Naive thymus-derived CD4-positive, alpha-beta T cell (primary cell): Measurements from ENCODE around the gene GRAMD1B. TPM values are rescaled to one million over a fixed set of nuclear protein-coding genes. Genes with fewer than 3 reads are reported as not detected.

ENCODE experiments used
- ATAC-seq: fragments of 150-1000 bp; cut with Tn5 transposase; 2 replicates; pipeline ENCODE4 v1.10.0; 2021; ENCODE audit warnings: mild to moderate bottlenecking, moderate library complexity
- CTCF ChIA-PET: fragments of 350-600 bp; sonication (Branson Sonifier 250); formaldehyde crosslinking; loops from one replicate; lab custom pipeline; 2021; ENCODE audit warnings: antibody characterized with exemption; lab: Charles Lee
- POLR2A ChIA-PET: fragments of 350-600 bp; sonication (Branson Sonifier 250); formaldehyde crosslinking; loops from one replicate; lab custom pipeline; 2021; ENCODE audit warnings: antibody characterized with exemption, inconsistent platforms; lab: Charles Lee
- DNase-seq, 9 donors: peaks; one replicate each; pipeline versions ENCODE4 v3.0.0 to v3.0.0-alpha.2; 2020 to 2022; ENCODE audit warnings: mixed read lengths in 1 of 9
- H3K27ac ChIP-seq: one replicate; pipeline ENCODE4 v1.7.0; 2013; ENCODE audit warnings: mild to moderate bottlenecking, low read depth, low read length, moderate library complexity
- H3K27me3 ChIP-seq, 2 donors: one replicate each; pipeline ENCODE4 v1.7.0; 2013; ENCODE audit warnings: low read length in 2 of 2, mild to moderate bottlenecking in 2 of 2, moderate library complexity in 2 of 2; ENCODE audit not compliant: control insufficient read depth in 2 of 2, insufficient read depth in 2 of 2
- H3K36me3 ChIP-seq, 3 experiments: 1 replicate in 2 of 3; 2 replicates in 1 of 3; pipeline ENCODE4 v1.7.0; 2013; ENCODE audit warnings: low read length in 3 of 3, mild to moderate bottlenecking in 3 of 3, moderate library complexity in 1 of 3; ENCODE audit not compliant: insufficient read depth in 3 of 3, control insufficient read depth in 2 of 3
- H3K4me1 ChIP-seq, 2 donors: one replicate each; pipeline ENCODE4 v1.7.0; 2013; ENCODE audit warnings: low read length in 2 of 2, mild to moderate bottlenecking in 2 of 2, moderate library complexity in 1 of 2; ENCODE audit not compliant: control insufficient read depth in 2 of 2, insufficient read depth in 2 of 2
- H3K4me3 ChIP-seq: 2 replicates; pipeline ENCODE4 v1.7.0; 2013; ENCODE audit warnings: mild to moderate bottlenecking, low read length
- H3K9me3 ChIP-seq, 3 experiments: 1 replicate in 2 of 3; 2 replicates in 1 of 3; pipeline ENCODE4 v1.7.0; 2013; ENCODE audit warnings: low read length in 3 of 3; ENCODE audit not compliant: control insufficient read depth in 2 of 3
- H3K27ac Mint-ChIP-seq, 9 donors: one replicate each; pipeline ENCODE4 v1.8.0; 2020 to 2022; ENCODE audit warnings: mixed read lengths in 9 of 9, mild to moderate bottlenecking in 8 of 9, moderate library complexity in 5 of 9, inconsistent platforms in 2 of 9
- H3K27me3 Mint-ChIP-seq, 5 donors: one replicate each; pipeline ENCODE4 v1.8.0; 2021 to 2022; ENCODE audit warnings: mixed read lengths in 5 of 5, mild to moderate bottlenecking in 1 of 5
- H3K36me3 Mint-ChIP-seq, 5 donors: one replicate each; pipeline ENCODE4 v1.8.0; 2020 to 2022; ENCODE audit warnings: mixed read lengths in 5 of 5, mild to moderate bottlenecking in 3 of 5, inconsistent platforms in 1 of 5
- H3K4me1 Mint-ChIP-seq, 7 donors: one replicate each; pipeline ENCODE4 v1.8.0; 2020 to 2022; ENCODE audit warnings: mixed read lengths in 7 of 7, mild to moderate bottlenecking in 3 of 7, inconsistent platforms in 1 of 7
- H3K4me3 Mint-ChIP-seq, 10 donors: one replicate each; pipeline ENCODE4 v1.8.0; 2020 to 2022; ENCODE audit warnings: mild to moderate bottlenecking in 10 of 10, mixed read lengths in 10 of 10, moderate library complexity in 6 of 10, inconsistent platforms in 2 of 10
- H3K9me3 Mint-ChIP-seq, 11 donors: one replicate each; pipeline ENCODE4 v1.8.0; 2020 to 2022; ENCODE audit warnings: mixed read lengths in 11 of 11, mild to moderate bottlenecking in 4 of 11, inconsistent platforms in 1 of 11, moderate library complexity in 1 of 11
- intact Hi-C, 2 donors: fragments of 100-400 bp; cut with micrococcal nuclease; formaldehyde crosslinking; loops; one replicate each; pipeline ENCODE4 v1.15.1; 2023
- polyA plus RNA-seq, 2 donors: library from polyadenylated mRNA; unstranded; fragments of 300-500 nt; fragmentation: Illumina TruSeq; gene quantifications; one replicate each; pipeline ENCODE4 v1.2.3, GENCODE V29; 2021
- total RNA-seq, 6 experiments: library from RNA in 5 of 6; stranded (reverse) in 5 of 6; gene quantifications; 1 replicate in 5 of 6; 2 replicates in 1 of 6; pipeline ENCODE4 v1.2.3 and lab custom pipeline; 2021 to 2026

Gene GRAMD1B
- total and polyA plus RNA-seq, 7 experiments from 2014 or later = 1.7 to 88.9 (median 10.0) TPM

- DNase-seq (no peak), ATAC-seq (no peak)
- Mint-ChIP-seq H3K9me3 (no peaks in the 10 kb centered on the region), H3K36me3 (peaks cover 0 to 4% (median 0%) of the 10 kb centered on the region in 5 donors), H3K27me3 (no peaks in the 10 kb centered on the region), H3K4me3 (no peak overlapping the region), H3K27ac (peak overlapping the region in 1 of 9 donors; percentile 11), H3K4me1 (peaks cover 0 to 41% (median 3%) of the 10 kb centered on the region in 7 donors)
- POLR2A ChIA-PET = no interaction called here
- Histone ChIP-seq H3K4me1 (no peaks in the 10 kb centered on the region), H3K9me3 (no peaks in the 10 kb centered on the region), H3K4me3 (no peak overlapping the region), H3K27me3 (no peaks in the 10 kb centered on the region), H3K27ac (no peak overlapping the region), H3K36me3 (no peaks in the 10 kb centered on the region)
- CTCF ChIA-PET = no interaction called here
- intact Hi-C loops = no loop called here
Measured at GRCh38 chr11:123494195-123495050, 64.4 kb downstream of the GRAMD1B start.

- H3K36me3 ChIP-seq = no peaks in the 10 kb centered on the region
- H3K27me3 ChIP-seq = no peaks in the 10 kb centered on the region
- peaks cover 0 to 1% (median 0%) of the 10 kb centered on the region in 11 donors for H3K9me3 Mint-ChIP-seq
- POLR2A ChIA-PET = no interaction called here
- H3K27ac Mint-ChIP-seq = peak overlapping the region in 1 of 9 donors; percentile 72
- H3K36me3 Mint-ChIP-seq = peaks cover 0 to 11% (median 0%) of the 10 kb centered on the region in 5 donors
- DNase-seq = no peak
- peaks cover 0 to 60% (median 5%) of the 10 kb centered on the region in 7 donors for H3K4me1 Mint-ChIP-seq
- no peak overlapping the region for H3K27ac ChIP-seq
- intact Hi-C loops = no loop called here
- H3K27me3 Mint-ChIP-seq = no peaks in the 10 kb centered on the region
- H3K9me3 ChIP-seq = no peaks in the 10 kb centered on the region
- no peaks in the 10 kb centered on the region for H3K4me1 ChIP-seq
- ATAC-seq = peak; percentile 20
- H3K4me3 Mint-ChIP-seq = peak overlapping the region in 1 of 10 donors; percentile 44
- CTCF ChIA-PET = no interaction called here
- H3K4me3 ChIP-seq = no peak overlapping the region
Measured at GRCh38 chr11:123504401-123504800, 74.3 kb downstream of the GRAMD1B start.

GRCh38 chr11:123505546-123506299 is 75.7 kb downstream of the GRAMD1B start:
- no peaks in the 10 kb centered on the region for H3K4me1 ChIP-seq
- Mint-ChIP-seq H3K4me3 (peak overlapping the region in 1 of 10 donors; percentile 20), H3K4me1 (peaks cover 0 to 62% (median 5%) of the 10 kb centered on the region in 7 donors), H3K36me3 (peaks cover 0 to 11% (median 0%) of the 10 kb centered on the region in 5 donors), H3K9me3 (peaks cover 0 to 1% (median 0%) of the 10 kb centered on the region in 11 donors), H3K27me3 (no peaks in the 10 kb centered on the region), H3K27ac (peak overlapping the region in 1 of 9 donors; percentile 20)
- H3K4me3 ChIP-seq = no peak overlapping the region
- no peaks in the 10 kb centered on the region for H3K9me3 ChIP-seq
- ATAC-seq (no peak), DNase-seq (no peak)
- CTCF ChIA-PET = no interaction called here
- no peaks in the 10 kb centered on the region for H3K27me3 ChIP-seq
- intact Hi-C loops = no loop called here
- POLR2A ChIA-PET = no interaction called here
- no peaks in the 10 kb centered on the region for H3K36me3 ChIP-seq
- no peak overlapping the region for H3K27ac ChIP-seq

GRCh38 chr11:123507043-123507442 is 77.0 kb downstream of the GRAMD1B start:
- no peak overlapping the region for H3K4me3 Mint-ChIP-seq
- Histone ChIP-seq H3K4me1 (no peaks in the 10 kb centered on the region), H3K9me3 (no peaks in the 10 kb centered on the region), H3K36me3 (no peaks in the 10 kb centered on the region), H3K27ac (no peak overlapping the region), H3K27me3 (no peaks in the 10 kb centered on the region), H3K4me3 (no peak overlapping the region)
- peaks cover 0 to 3% (median 0%) of the 10 kb centered on the region in 5 donors for H3K27me3 Mint-ChIP-seq
- ChIA-PET CTCF (no interaction called here), POLR2A (no interaction called here)
- intact Hi-C loops = no loop called here
- DNase-seq (no peak), ATAC-seq (no peak)
- H3K9me3 Mint-ChIP-seq = peaks cover 0 to 1% (median 0%) of the 10 kb centered on the region in 11 donors
- H3K4me1 Mint-ChIP-seq = peaks cover 4 to 66% (median 10%) of the 10 kb centered on the region in 7 donors
- peak overlapping the region in 1 of 9 donors; percentile 3 for H3K27ac Mint-ChIP-seq
- H3K36me3 Mint-ChIP-seq = peaks cover 0 to 13% (median 0%) of the 10 kb centered on the region in 5 donors

- ChIA-PET CTCF (no interaction called here), POLR2A (no interaction called here)
- H3K27ac Mint-ChIP-seq = no peak overlapping the region
- H3K36me3 ChIP-seq = no peaks in the 10 kb centered on the region
- H3K4me1 Mint-ChIP-seq = peaks cover 4 to 58% (median 6%) of the 10 kb centered on the region in 7 donors
- H3K36me3 Mint-ChIP-seq = peaks cover 0 to 11% (median 0%) of the 10 kb centered on the region in 5 donors
- intact Hi-C loops = loop anchor here (2.0 kb wide), 3 partner anchors 45 to 197 kb away; no protein-coding TSS in a partner anchor
- H3K27me3 ChIP-seq = no peaks in the 10 kb centered on the region
- no peaks in the 10 kb centered on the region for H3K9me3 ChIP-seq
- no peak overlapping the region for H3K4me3 ChIP-seq
- no peak for DNase-seq
- H3K4me1 ChIP-seq = no peaks in the 10 kb centered on the region
- peaks cover 0 to 1% (median 0%) of the 10 kb centered on the region in 11 donors for H3K9me3 Mint-ChIP-seq
- H3K4me3 Mint-ChIP-seq = no peak overlapping the region
- peaks cover 0 to 3% (median 0%) of the 10 kb centered on the region in 5 donors for H3K27me3 Mint-ChIP-seq
- H3K27ac ChIP-seq = no peak overlapping the region
- no peak for ATAC-seq
Measured at GRCh38 chr11:123509737-123510578, 79.9 kb downstream of the GRAMD1B start.

GRCh38 chr11:123510579-123510905 is 80.5 kb downstream of the GRAMD1B start:
- Mint-ChIP-seq H3K4me3 (no peak overlapping the region), H3K4me1 (peaks cover 4 to 55% (median 6%) of the 10 kb centered on the region in 7 donors), H3K9me3 (peaks cover 0 to 1% (median 0%) of the 10 kb centered on the region in 11 donors), H3K27me3 (peaks cover 0 to 3% (median 0%) of the 10 kb centered on the region in 5 donors), H3K27ac (no peak overlapping the region), H3K36me3 (peaks cover 0 to 11% (median 0%) of the 10 kb centered on the region in 5 donors)
- ChIA-PET CTCF (no interaction called here), POLR2A (no interaction called here)
- Histone ChIP-seq H3K9me3 (no peaks in the 10 kb centered on the region), H3K27ac (no peak overlapping the region), H3K27me3 (no peaks in the 10 kb centered on the region), H3K36me3 (no peaks in the 10 kb centered on the region), H3K4me1 (no peaks in the 10 kb centered on the region), H3K4me3 (no peak overlapping the region)
- no peak for DNase-seq
- intact Hi-C loops = loop anchor here (2.0 kb wide), 3 partner anchors 44 to 196 kb away; no protein-coding TSS in a partner anchor
- no peak for ATAC-seq
